Measurements from ENCODE around the gene CCDC89.

Gene CCDC89

DNA sequence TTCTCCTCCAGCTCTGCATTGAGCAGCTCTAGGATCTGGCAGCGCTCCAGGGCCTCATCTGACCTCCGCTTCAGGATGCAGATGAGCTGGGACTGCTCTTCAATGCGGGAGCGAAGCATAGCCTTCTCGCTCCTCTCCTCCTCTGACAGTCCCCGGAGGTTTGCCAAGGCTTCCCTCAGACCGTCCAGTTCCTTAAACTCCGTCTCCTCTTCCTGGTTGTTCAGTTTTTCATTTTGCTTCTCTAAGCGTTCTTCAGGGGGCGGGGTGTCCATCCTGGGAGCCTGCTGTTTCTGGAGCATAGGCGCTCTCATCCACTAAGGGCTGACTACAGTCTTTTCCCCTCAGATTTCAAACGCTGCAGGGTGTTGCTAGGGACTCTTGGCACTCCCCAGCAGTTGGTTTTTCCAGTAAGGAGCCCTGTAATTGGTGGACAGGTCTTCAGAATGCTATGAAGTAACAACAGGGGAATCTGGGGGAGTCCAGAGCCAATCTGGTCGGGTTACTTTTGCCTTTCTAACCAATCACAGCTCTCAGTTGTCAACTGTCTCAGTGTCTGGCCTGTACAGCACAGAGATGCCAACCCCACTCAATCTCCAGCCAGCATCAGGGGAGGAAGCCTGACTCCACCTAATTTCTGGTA, at the start of gene CCDC89:
CCDC89 (minus strand) TSS at position 376 of the 640 bp plus-strand sequence; CDS start at position 311, 65 bp downstream.
- DNase-seq (ENCODE audit: extremely low read depth, low read depth): peak; percentile 74
- H3K4me3 ChIP-seq (replicated peaks; ENCODE audit: low read depth, low read length): peak within 1 kb of the TSS; percentile 27

GRCh38 chr11:85732965-85733364, 47.0 kb upstream of the CCDC89 start:
- no peak for TF ChIP-seq CTCF (IDR thresholded peaks at IDR 0.05; ENCODE audit: low read depth, low read length, missing control alignments)
- H3K4me3 ChIP-seq (replicated peaks; ENCODE audit: low read depth, low read length): no peak overlapping the region
- DNase-seq (ENCODE audit: extremely low read depth, low read depth): no peak

More for the DNA sequence above, at the start of gene CCDC89:
- no peak for TF ChIP-seq CTCF (IDR thresholded peaks at IDR 0.05; ENCODE audit: low read depth, low read length, missing control alignments)

GRCh38 chr11:85726381-85726780, 40.4 kb upstream of the CCDC89 start:
- no peak for TF ChIP-seq CTCF (IDR thresholded peaks at IDR 0.05; ENCODE audit: low read depth, low read length, missing control alignments)
- no peak overlapping the region for H3K4me3 ChIP-seq (replicated peaks; ENCODE audit: low read depth, low read length)
- DNase-seq (ENCODE audit: extremely low read depth, low read depth): no peak

- peak; percentile 90 for DNase-seq (ENCODE audit: extremely low read depth, low read depth)
- TF ChIP-seq CTCF (IDR thresholded peaks at IDR 0.05; ENCODE audit: low read depth, low read length, missing control alignments): no peak
- no peak overlapping the region for H3K4me3 ChIP-seq (replicated peaks; ENCODE audit: low read depth, low read length)
These were observed 39.7 kb upstream of the CCDC89 start for GRCh38 chr11:85725510-85726258.

DNA sequence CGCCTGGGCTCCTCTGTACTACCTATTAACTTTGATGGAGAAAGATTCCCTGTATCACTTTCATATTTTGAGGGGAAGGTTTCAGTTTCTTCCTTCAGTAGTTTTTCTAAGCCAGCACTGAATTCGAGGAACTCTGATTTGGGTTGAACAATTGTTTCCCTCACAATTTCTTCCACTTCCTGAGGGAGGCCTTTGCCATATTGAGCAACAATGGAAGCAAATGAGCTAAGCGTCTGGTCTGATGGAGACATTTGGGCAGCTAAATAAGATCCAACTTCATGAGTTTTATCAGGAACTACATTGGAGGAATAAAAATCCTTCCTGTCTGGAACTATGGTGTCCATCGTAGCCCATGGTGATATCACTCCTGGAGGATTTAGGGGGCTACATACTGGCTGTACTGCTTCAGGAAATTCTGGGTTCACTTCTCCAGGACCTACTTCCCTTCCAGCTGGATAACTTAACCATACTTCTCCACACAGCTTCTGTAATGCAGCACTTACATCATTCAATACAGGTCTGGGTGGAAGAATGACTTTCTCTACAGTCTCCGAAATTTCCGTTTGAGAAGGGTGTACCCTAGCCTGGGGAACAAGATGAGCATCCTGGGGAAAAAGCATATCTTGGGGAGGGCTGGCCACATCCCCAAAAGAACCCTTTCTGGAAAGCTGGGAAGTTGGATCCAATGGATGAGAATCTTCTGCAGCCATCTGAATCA, 38.9 kb upstream of the CCDC89 start:
- no peak for TF ChIP-seq CTCF (IDR thresholded peaks at IDR 0.05; ENCODE audit: low read depth, low read length, missing control alignments)
- no peak for DNase-seq (ENCODE audit: extremely low read depth, low read depth)

DNA sequence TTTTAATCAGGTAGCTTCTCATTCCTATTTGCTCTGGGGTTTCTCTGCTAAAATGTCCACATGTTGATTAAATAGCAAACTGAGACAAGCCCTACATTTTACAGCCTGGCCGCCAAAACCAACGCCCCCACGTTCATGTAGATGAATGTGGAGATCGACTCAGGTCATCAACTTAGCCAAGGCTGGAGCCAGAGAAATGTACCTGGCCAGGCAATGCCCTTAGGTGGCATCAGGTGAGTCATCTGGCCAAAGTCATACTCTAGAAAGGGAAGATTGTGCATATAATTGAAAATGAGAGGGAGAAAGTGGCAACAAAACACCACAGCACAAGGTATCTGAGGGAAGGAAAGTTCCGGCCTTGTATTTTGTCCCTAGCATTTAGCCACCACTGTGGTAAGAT, 37.1 kb upstream of the CCDC89 start:
- H3K4me3 ChIP-seq (replicated peaks; ENCODE audit: low read depth, low read length): no peak overlapping the region
- DNase-seq (ENCODE audit: extremely low read depth, low read depth): no peak
- TF ChIP-seq CTCF (IDR thresholded peaks at IDR 0.05; ENCODE audit: low read depth, low read length, missing control alignments): no peak

More for the DNA sequence above, 38.9 kb upstream of the CCDC89 start:
- H3K4me3 ChIP-seq (replicated peaks; ENCODE audit: low read depth, low read length): no peak overlapping the region

Measured in HFF-Myc (cell line).